Gastroesophageal sphincter (tissue), 4 donors: ENCODE measurements around the gene TRMT10C. TPM values are rescaled to one million over a fixed set of nuclear protein-coding genes. Genes with fewer than 3 reads are reported as not detected.
A peak's percentile ranks its signal among the peaks of the same experiment; 100 is the strongest.

Experiments used
- ATAC-seq: fragments of 150-250 bp; one replicate; pipeline ENCODE4 v1.9.1; 2016; ENCODE audit warnings: mild to moderate bottlenecking, moderate library complexity
- H3K27ac ChIP-seq, 4 donors: fragments of 200-600 bp; sonication (generic) in 3 of 4; 1 replicate in 3 of 4; 2 replicates in 1 of 4; pipeline ENCODE4 v1.5.1; 2016 to 2019
- H3K27me3 ChIP-seq: fragments of 200-600 bp; sonication (generic); one replicate; pipeline ENCODE4 v1.5.1; 2019
- H3K36me3 ChIP-seq, 2 donors: fragments of 200-600 bp; sonication (generic); one replicate each; pipeline ENCODE4 v1.5.1; 2019; ENCODE audit warnings: control low read depth in 1 of 2
- H3K4me1 ChIP-seq, 3 donors: fragments of 200-600 bp; sonication (generic); 1 replicate in 2 of 3; 2 replicates in 1 of 3; pipeline ENCODE4 v1.5.1; 2016 to 2019; ENCODE audit warnings: control low read depth in 2 of 3
- H3K4me3 ChIP-seq, 2 donors: fragments of 200-600 bp; sonication (generic); one replicate each; pipeline ENCODE4 v1.5.1; 2019; ENCODE audit warnings: mild to moderate bottlenecking in 1 of 2, moderate library complexity in 1 of 2
- H3K9me3 ChIP-seq, 3 donors: fragments of 200-600 bp; sonication (generic); one replicate each; pipeline ENCODE4 v1.5.1; 2017 to 2019; ENCODE audit warnings: control low read depth in 2 of 3
- EP300 ChIP-seq: sonication (generic); formaldehyde crosslinking; IDR thresholded peaks from one replicate; pipeline ENCODE4 v1.6.1; 2017; ENCODE audit warnings: antibody characterized with exemption, mild to moderate bottlenecking
- POLR2A ChIP-seq, 2 donors: fragments of 450-650 bp; IDR thresholded peaks; one replicate each; pipeline ENCODE4 v1.6.1; 2017; ENCODE audit warnings: antibody characterized with exemption in 2 of 2, mild to moderate bottlenecking in 2 of 2, moderate library complexity in 1 of 2
- POLR2AphosphoS5 ChIP-seq: sonication (generic); formaldehyde crosslinking; IDR thresholded peaks from one replicate; pipeline ENCODE4 v1.6.1; 2017; ENCODE audit warnings: antibody characterized with exemption
- WGBS, 2 donors: methylation state at CpG; one replicate each; pipeline ENCODE4 v1.1.5; 2018; ENCODE audit warnings: low coverage in 1 of 2; 5-methylcytosine and 5-hydroxymethylcytosine counted together
- total RNA-seq, 4 donors: library from RNA; depleted of rRNA; stranded (reverse); fragments of >200 nt; gene quantifications; one replicate each; pipeline ENCODE4 v1.1.0, GENCODE V29; 2016
- TF ChIP-seq, protein P1 (sequence below), 4 experiments: fragments of 200-600 bp in 2 of 4; fragments of 450-650 bp in 2 of 4; sonication (generic) in 1 of 4; IDR thresholded peaks; one replicate each; pipeline ENCODE4 v1.5.1; 2017 to 2019; ENCODE audit warnings: antibody characterized with exemption in 4 of 4, mild to moderate bottlenecking in 2 of 4, moderate library complexity in 2 of 4

The TRMT10C gene
- total RNA-seq, 4 donors from 2014 or later, result 12.2 to 22.7 (median 16.8) TPM

- peaks cover 4 to 32% (median 11%) of the 10 kb centered on the region in 3 donors for H3K4me1 ChIP-seq
- no peaks in the 10 kb centered on the region for H3K9me3 ChIP-seq
- no peak overlapping the region for H3K27ac ChIP-seq
- WGBS, 2 donors, result 87 to 94% methylated on average over 3 to 6 of the region's 6 CpGs
- no peak for TF ChIP-seq POLR2A (IDR thresholded peaks at IDR 0.05)
- no peak for TF ChIP-seq POLR2AphosphoS5
- no peak for TF ChIP-seq EP300
- TF ChIP-seq, protein P1, sequence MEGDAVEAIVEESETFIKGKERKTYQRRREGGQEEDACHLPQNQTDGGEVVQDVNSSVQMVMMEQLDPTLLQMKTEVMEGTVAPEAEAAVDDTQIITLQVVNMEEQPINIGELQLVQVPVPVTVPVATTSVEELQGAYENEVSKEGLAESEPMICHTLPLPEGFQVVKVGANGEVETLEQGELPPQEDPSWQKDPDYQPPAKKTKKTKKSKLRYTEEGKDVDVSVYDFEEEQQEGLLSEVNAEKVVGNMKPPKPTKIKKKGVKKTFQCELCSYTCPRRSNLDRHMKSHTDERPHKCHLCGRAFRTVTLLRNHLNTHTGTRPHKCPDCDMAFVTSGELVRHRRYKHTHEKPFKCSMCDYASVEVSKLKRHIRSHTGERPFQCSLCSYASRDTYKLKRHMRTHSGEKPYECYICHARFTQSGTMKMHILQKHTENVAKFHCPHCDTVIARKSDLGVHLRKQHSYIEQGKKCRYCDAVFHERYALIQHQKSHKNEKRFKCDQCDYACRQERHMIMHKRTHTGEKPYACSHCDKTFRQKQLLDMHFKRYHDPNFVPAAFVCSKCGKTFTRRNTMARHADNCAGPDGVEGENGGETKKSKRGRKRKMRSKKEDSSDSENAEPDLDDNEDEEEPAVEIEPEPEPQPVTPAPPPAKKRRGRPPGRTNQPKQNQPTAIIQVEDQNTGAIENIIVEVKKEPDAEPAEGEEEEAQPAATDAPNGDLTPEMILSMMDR (IDR thresholded peaks at IDR 0.05), result no peak
- H3K4me3 ChIP-seq, result no peak overlapping the region
- ATAC-seq, result no peak
- H3K27me3 ChIP-seq, result no peaks in the 10 kb centered on the region
- H3K36me3 ChIP-seq, result peaks cover 0 to 29% of the 10 kb centered on the region in 2 donors
Observed at GRCh38 chr3:101567528-101568317, 6.1 kb downstream of the TRMT10C start.

DNA sequence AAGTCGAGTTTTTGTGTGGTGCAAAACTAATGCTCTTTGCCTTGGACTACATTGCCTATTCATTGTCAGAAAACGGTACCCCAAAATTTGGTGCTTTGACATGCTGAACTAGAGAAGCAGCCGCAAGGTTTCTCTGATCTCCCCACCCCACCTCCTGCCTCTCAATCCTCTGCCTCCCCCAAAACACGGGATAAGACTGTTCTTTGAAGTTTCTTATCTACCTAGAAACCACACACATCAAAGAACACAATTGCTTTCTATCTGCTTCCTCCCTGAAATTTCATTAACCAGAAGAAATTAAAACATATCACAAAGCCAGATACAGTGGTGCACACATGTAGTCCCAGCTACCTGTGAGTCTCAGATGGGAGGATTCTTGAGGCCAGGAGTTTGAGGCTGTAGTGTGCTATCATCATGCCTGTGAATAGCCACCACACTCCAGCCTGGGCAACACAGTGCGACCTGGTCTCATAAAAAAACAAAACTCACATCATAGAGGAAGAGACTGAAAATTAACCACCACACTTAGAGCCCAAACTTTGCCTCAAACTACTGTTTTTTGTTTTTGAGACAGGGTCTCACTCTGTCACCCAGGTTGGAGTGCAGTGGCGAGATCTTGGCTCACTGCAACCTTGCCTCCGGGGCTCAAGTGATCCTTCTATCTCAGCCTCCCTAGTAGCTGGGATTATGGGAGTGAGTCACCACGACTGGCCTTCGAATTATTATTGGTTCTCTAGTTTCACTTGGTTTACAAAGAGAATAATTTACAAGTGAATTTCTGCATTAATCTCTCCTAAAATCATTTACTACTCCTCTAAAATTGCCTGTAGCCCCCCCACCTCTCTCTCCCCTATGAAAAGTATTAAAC, 9.6 kb downstream of the TRMT10C start:
- ATAC-seq, result no peak
- no peak overlapping the region for H3K4me3 ChIP-seq
- H3K4me1 ChIP-seq, result peaks cover 8 to 22% (median 11%) of the 10 kb centered on the region in 3 donors
- H3K27ac ChIP-seq, result no peak overlapping the region
- H3K36me3 ChIP-seq, result peaks cover 0 to 13% of the 10 kb centered on the region in 2 donors
- H3K9me3 ChIP-seq, result no peaks in the 10 kb centered on the region
- no peaks in the 10 kb centered on the region for H3K27me3 ChIP-seq
- 76 to 82% methylated on average over 9 of the region's 9 CpGs for WGBS, 2 donors
- no peak for TF ChIP-seq POLR2A (IDR thresholded peaks at IDR 0.05)
- TF ChIP-seq EP300, result no peak
- no peak for TF ChIP-seq POLR2AphosphoS5
- TF ChIP-seq, protein P1 (IDR thresholded peaks at IDR 0.05), result no peak

- WGBS, 2 donors, result 2 to 5% methylated on average over 15 to 17 of the region's 47 CpGs
- peak; percentile 98 for ATAC-seq
- Histone ChIP-seq H3K27ac (peak within 1 kb of the TSS; percentile 95 to 99 (median 98)), H3K4me1 (peaks cover 11 to 46% (median 11%) of the 10 kb centered on the region in 3 donors), H3K9me3 (no peaks in the 10 kb centered on the region), H3K27me3 (no peaks in the 10 kb centered on the region), H3K4me3 (peak within 1 kb of the TSS; percentile 69 to 93), H3K36me3 (peaks cover 0 to 12% of the 10 kb centered on the region in 2 donors)
- no peak for TF ChIP-seq EP300
- TF ChIP-seq, protein P1 (IDR thresholded peaks at IDR 0.05), result peak; percentile 87 to 96 (median 92)
- peak; percentile 57 to 75 for TF ChIP-seq POLR2A (IDR thresholded peaks at IDR 0.05)
- peak; percentile 85 for TF ChIP-seq POLR2AphosphoS5
Observed at GRCh38 chr3:101573449-101574387, 12.1 kb downstream of the TRMT10C start, which contains the start of gene PCNP. Gene PCNP (plus strand): TSS chr3:101574180. CDS start chr3:101574216, 36 bp downstream.

DNA sequence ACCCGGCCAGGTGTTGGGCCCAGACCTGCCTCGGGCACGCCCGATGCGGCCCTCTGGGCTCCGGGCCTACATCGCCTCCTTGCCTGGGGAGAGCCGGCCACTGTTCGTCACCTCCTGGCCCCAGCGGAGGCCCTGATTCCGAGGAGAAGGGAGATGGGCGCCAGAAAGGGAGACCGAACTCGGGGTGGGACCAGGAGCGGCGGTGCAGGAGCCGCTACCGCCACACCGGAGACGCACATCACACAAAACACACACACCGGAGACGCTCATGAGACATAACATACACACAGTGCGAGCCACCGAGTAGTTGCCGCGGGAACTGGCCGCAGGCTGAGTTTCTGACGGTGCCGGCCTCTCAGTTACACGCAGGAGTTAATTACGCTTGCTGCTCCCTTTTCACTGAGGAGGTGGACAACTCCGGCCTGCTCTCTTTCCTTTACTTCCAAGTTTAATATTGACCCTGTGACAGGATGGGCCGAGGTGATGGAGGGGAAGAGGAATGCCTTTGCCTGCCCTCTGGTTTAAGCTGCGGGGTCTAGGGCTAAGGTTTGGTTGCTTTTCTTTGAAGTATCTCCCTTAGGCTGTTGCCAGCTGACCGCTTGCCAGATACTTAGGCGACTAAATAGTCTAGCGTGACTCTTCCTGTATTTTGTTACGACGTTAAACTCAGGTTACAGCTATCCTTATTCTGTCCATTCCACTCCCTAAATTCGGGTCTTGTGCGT, 12.9 kb downstream of the TRMT10C start:
- Histone ChIP-seq H3K36me3 (peaks cover 0 to 12% of the 10 kb centered on the region in 2 donors), H3K4me3 (peak overlapping the region; percentile 69 to 93), H3K9me3 (no peaks in the 10 kb centered on the region), H3K4me1 (peaks cover 11 to 55% (median 12%) of the 10 kb centered on the region in 3 donors), H3K27ac (peak overlapping the region; percentile 95 to 99 (median 98)), H3K27me3 (no peaks in the 10 kb centered on the region)
- WGBS, 2 donors, result 0% methylated on average over 17 to 18 of the region's 41 CpGs
- ATAC-seq, result peak; percentile 70
- TF ChIP-seq POLR2A (IDR thresholded peaks at IDR 0.05) (peak in 1 of 2 donors; percentile 12), POLR2AphosphoS5 (peak; percentile 40)
- TF ChIP-seq, protein P1 (IDR thresholded peaks at IDR 0.05), result no peak
